Activated T-cell treated with anti-CD3 and anti-CD28 coated beads for 4 hours (primary cell): ENCODE results near the gene C22orf31.
"Not testable (repeated sequence)": the region's sequence is repeated elsewhere in the genome, so short reads cannot be mapped to it uniquely, and the experiment has no call there.

Experiments
- DNase-seq: peaks from one replicate; pipeline ENCODE4 v3.0.0-alpha.2; 2020

The C22orf31 gene

GRCh38 chr22:29061773-29062172 lies at the start of gene C22orf31:
C22orf31 (minus strand) TSS chr22:29061831; CDS start chr22:29061792, 39 bp downstream.
- no peak for DNase-seq

- DNase-seq, result no peak
Observed at GRCh38 chr22:29110946-29111345, 49.3 kb upstream of the C22orf31 start.

GRCh38 chr22:29109822-29110221 lies 48.2 kb upstream of the C22orf31 start:
- DNase-seq, result no peak

- no peak for DNase-seq
Observed at GRCh38 chr22:29108137-29108536, 46.5 kb upstream of the C22orf31 start.

GRCh38 chr22:29106839-29107238 lies 45.2 kb upstream of the C22orf31 start:
- no peak for DNase-seq

GRCh38 chr22:29105468-29105867 lies 43.8 kb upstream of the C22orf31 start:
- DNase-seq, result no peak

GRCh38 chr22:29103121-29103520 lies 41.5 kb upstream of the C22orf31 start:
- no peak for DNase-seq

GRCh38 chr22:29102300-29102699 lies 40.7 kb upstream of the C22orf31 start:
- DNase-seq, result no peak

- DNase-seq, result no peak
Observed at GRCh38 chr22:29098296-29098695, 36.7 kb upstream of the C22orf31 start.

- no peak for DNase-seq
Observed at GRCh38 chr22:29096736-29097669, 35.4 kb upstream of the C22orf31 start.

GRCh38 chr22:29095459-29095858 lies 33.8 kb upstream of the C22orf31 start:
- no peak for DNase-seq

GRCh38 chr22:29093501-29094300 lies 32.1 kb upstream of the C22orf31 start:
- DNase-seq, result no peak

- no peak for DNase-seq
Observed at GRCh38 chr22:29093030-29093429, 31.4 kb upstream of the C22orf31 start.

GRCh38 chr22:29092243-29092642 lies 30.6 kb upstream of the C22orf31 start:
- DNase-seq, result no peak

- no peak for DNase-seq
Observed at GRCh38 chr22:29090039-29090438, 28.4 kb upstream of the C22orf31 start.

GRCh38 chr22:29089507-29089906 lies 27.9 kb upstream of the C22orf31 start:
- DNase-seq, result no peak

- no peak for DNase-seq
Observed at GRCh38 chr22:29088809-29089208, 27.2 kb upstream of the C22orf31 start.

- no peak for DNase-seq
Observed at GRCh38 chr22:29087012-29087411, 25.4 kb upstream of the C22orf31 start.

- DNase-seq, result no peak
Observed at GRCh38 chr22:29083933-29084591, 22.4 kb upstream of the C22orf31 start.

- not testable (repeated sequence) for DNase-seq
Observed at GRCh38 chr22:29083576-29083932, 21.9 kb upstream of the C22orf31 start.

GRCh38 chr22:29082826-29083545 lies 21.4 kb upstream of the C22orf31 start:
- DNase-seq, result no peak

GRCh38 chr22:29081517-29082236 lies 20.0 kb upstream of the C22orf31 start:
- DNase-seq, result no peak
